ENCODE measurements around the gene CREBRF.

- TF ChIP-seq POLR2AphosphoS5 (IDR thresholded peaks at IDR 0.05; ENCODE audit: insufficient read depth, low read depth, low read length) (no peak), POLR2A (IDR thresholded peaks at IDR 0.05; ENCODE audit: low read depth, low read length) (no peak), CTCF (IDR thresholded peaks at IDR 0.05; ENCODE audit: extremely low read depth in 1 of 2, insufficient read depth in 1 of 2, low read depth in 1 of 2, low read length in 2 of 2) (no peak), EZH2 (IDR thresholded peaks at IDR 0.05; ENCODE audit: borderline replicate concordance, low read depth, low read length, severe bottlenecking) (no peak)
Measured at GRCh38 chr5:173078878-173079277, 22.7 kb downstream of the CREBRF start.
